Upper lobe of left lung (tissue), 6 donors: ENCODE data around the gene GIMD1. TPM values are rescaled to one million over a fixed set of nuclear protein-coding genes. Genes with fewer than 3 reads are reported as not detected.

ENCODE experiments used
- ATAC-seq, 2 donors: fragments of 200-7000 bp; cut with Tn5 transposase; one replicate each; pipeline ENCODE4 v1.9.1; 2022; ENCODE audit warnings: mild to moderate bottlenecking in 2 of 2, moderate library complexity in 2 of 2; ENCODE audit not compliant: low FRiP score in 2 of 2
- DNase-seq, 2 donors: peaks; one replicate each; pipeline ENCODE4 v3.0.0-alpha.2; 2019 to 2020
- H3K27ac ChIP-seq, 4 donors: fragments of 200-600 bp; sonication (generic); one replicate each; pipeline ENCODE4 v1.5.1; 2016 to 2019
- H3K27me3 ChIP-seq, 4 donors: fragments of 200-600 bp; sonication (generic); one replicate each; pipeline ENCODE4 v1.5.1; 2017 to 2019
- H3K36me3 ChIP-seq, 4 donors: fragments of 200-600 bp; sonication (generic); one replicate each; pipeline ENCODE4 v1.5.1; 2016 to 2019
- H3K4me1 ChIP-seq, 4 donors: fragments of 200-600 bp; sonication (generic); one replicate each; pipeline ENCODE4 v1.5.1; 2018 to 2019
- H3K4me3 ChIP-seq, 4 donors: fragments of 200-600 bp; sonication (generic); one replicate each; pipeline ENCODE4 v1.5.1; 2017 to 2019; ENCODE audit warnings: mild to moderate bottlenecking in 2 of 4, moderate library complexity in 1 of 4
- H3K9me3 ChIP-seq, 4 donors: fragments of 200-600 bp; sonication (generic); one replicate each; pipeline ENCODE4 v1.5.1; 2018 to 2019
- EP300 ChIP-seq, 4 donors: sonication (generic); formaldehyde crosslinking; IDR thresholded peaks; one replicate each; pipeline ENCODE4 v1.5.1; 2017; ENCODE audit warnings: antibody characterized with exemption in 4 of 4, control low read depth in 2 of 4
- POLR2A ChIP-seq, 4 donors: fragments of 450-650 bp; IDR thresholded peaks; one replicate each; pipeline ENCODE4 v1.5.1; 2016 to 2017; ENCODE audit warnings: antibody characterized with exemption in 4 of 4, mild to moderate bottlenecking in 2 of 4
- POLR2AphosphoS5 ChIP-seq, 2 donors: sonication (generic); formaldehyde crosslinking; IDR thresholded peaks; one replicate each; pipeline ENCODE4 v1.5.1; 2017; ENCODE audit warnings: antibody characterized with exemption in 2 of 2
- WGBS, 2 donors: methylation state at CpG; one replicate each; pipeline ENCODE4 v1.1.5; 2017 to 2018; 5-methylcytosine and 5-hydroxymethylcytosine counted together
- total RNA-seq, 6 donors: library from RNA; depleted of rRNA in 4 of 6; stranded (reverse); fragments of >200 nt in 4 of 6; gene quantifications; one replicate each; pipeline versions ENCODE4 v1.1.0 to v1.2.1, GENCODE V29; 2016 to 2021
- TF ChIP-seq, protein P1 (sequence below), 6 experiments: fragments of 450-650 bp in 4 of 6; fragments of 200-600 bp in 2 of 6; sonication (generic) in 2 of 6; IDR thresholded peaks; one replicate each; pipeline ENCODE4 v1.5.1; 2016 to 2019; ENCODE audit warnings: antibody characterized with exemption in 6 of 6
- donor health status: DM: no; HTN: no; CAD: no; lungs with moderate emphysema.
- donor health status: DM: no; HTN: yes; CAD: no; lungs with severe emphysema.

GIMD1 gene
- total RNA-seq, 6 donors from 2014 or later, result not detected

DNA sequence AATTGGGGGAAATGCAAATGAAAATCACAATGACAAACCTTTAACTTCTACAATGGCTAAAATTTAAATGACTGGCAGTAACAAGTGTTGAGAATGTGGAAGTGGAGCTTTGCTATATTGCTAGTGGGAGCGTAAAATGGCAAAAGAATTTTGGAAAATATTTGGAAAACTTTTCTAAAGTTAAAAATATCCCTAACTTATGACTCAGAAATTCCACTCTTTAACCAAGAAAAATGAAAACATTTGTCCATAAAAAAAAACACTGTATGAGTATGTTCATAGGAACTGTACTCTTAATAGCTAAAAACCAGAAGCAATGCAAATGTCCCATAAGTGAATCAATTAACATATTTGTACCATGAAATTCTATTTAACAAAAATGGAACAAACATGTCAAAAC lies 56.2 kb downstream of the GIMD1 start:
- H3K27ac ChIP-seq, result no peak overlapping the region
- ATAC-seq, result no peak
- WGBS, 2 donors, result 77 to 86% methylated on average over 1 of the region's 1 CpG

More for the DNA sequence above, 56.2 kb downstream of the GIMD1 start:
- H3K36me3 ChIP-seq, result peaks cover 0 to 7% (median 2%) of the 10 kb centered on the region in 4 donors
- DNase-seq, result no peak
- no peaks in the 10 kb centered on the region for H3K27me3 ChIP-seq
- TF ChIP-seq POLR2A (IDR thresholded peaks at IDR 0.05) (no peak), EP300 (IDR thresholded peaks at IDR 0.05) (no peak), POLR2AphosphoS5 (IDR thresholded peaks at IDR 0.05) (no peak)
- TF ChIP-seq, protein P1, sequence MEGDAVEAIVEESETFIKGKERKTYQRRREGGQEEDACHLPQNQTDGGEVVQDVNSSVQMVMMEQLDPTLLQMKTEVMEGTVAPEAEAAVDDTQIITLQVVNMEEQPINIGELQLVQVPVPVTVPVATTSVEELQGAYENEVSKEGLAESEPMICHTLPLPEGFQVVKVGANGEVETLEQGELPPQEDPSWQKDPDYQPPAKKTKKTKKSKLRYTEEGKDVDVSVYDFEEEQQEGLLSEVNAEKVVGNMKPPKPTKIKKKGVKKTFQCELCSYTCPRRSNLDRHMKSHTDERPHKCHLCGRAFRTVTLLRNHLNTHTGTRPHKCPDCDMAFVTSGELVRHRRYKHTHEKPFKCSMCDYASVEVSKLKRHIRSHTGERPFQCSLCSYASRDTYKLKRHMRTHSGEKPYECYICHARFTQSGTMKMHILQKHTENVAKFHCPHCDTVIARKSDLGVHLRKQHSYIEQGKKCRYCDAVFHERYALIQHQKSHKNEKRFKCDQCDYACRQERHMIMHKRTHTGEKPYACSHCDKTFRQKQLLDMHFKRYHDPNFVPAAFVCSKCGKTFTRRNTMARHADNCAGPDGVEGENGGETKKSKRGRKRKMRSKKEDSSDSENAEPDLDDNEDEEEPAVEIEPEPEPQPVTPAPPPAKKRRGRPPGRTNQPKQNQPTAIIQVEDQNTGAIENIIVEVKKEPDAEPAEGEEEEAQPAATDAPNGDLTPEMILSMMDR (IDR thresholded peaks at IDR 0.05), result no peak
- no peak overlapping the region for H3K4me3 ChIP-seq
- H3K4me1 ChIP-seq, result peaks cover 10 to 20% (median 12%) of the 10 kb centered on the region in 4 donors
- H3K9me3 ChIP-seq, result no peaks in the 10 kb centered on the region

Other genes with a start within 250 kb of the GIMD1 start
- 10 to 100 TPM; 24.8 to 54.5 (median 32.3) TPM for gene TBCK, start 52.6 kb downstream of the GIMD1 start, total RNA-seq
- 10 to 100 TPM in 5 of 6 donors, 1 to 10 TPM in 1; 9.4 to 38.5 (median 28.4) TPM for gene AIMP1, start 52.2 kb downstream of the GIMD1 start, total RNA-seq